Subcutaneous abdominal adipose tissue (tissue), 5 donors: ENCODE results near the gene GATM.

ENCODE experiments used
- H3K27ac ChIP-seq: one replicate; pipeline ENCODE4 v1.7.0; 2013; ENCODE audit warnings: low read depth, mild to moderate bottlenecking, inconsistent platforms, low read length, moderate library complexity
- H3K27me3 ChIP-seq, 5 donors: one replicate each; pipeline ENCODE4 v1.7.0; 2013; ENCODE audit warnings: low read length in 5 of 5, inconsistent platforms in 1 of 5; ENCODE audit not compliant: control insufficient read depth in 5 of 5, insufficient read depth in 4 of 5
- H3K36me3 ChIP-seq, 5 donors: one replicate each; pipeline ENCODE4 v1.7.0; 2013; ENCODE audit warnings: low read length in 5 of 5; ENCODE audit not compliant: control insufficient read depth in 5 of 5, insufficient read depth in 5 of 5
- H3K4me1 ChIP-seq, 5 donors: one replicate each; pipeline ENCODE4 v1.7.0; 2013; ENCODE audit warnings: low read length in 5 of 5, mild to moderate bottlenecking in 3 of 5, moderate library complexity in 1 of 5; ENCODE audit not compliant: control insufficient read depth in 5 of 5, insufficient read depth in 5 of 5
- H3K4me3 ChIP-seq, 5 donors: one replicate each; pipeline ENCODE4 v1.7.0; 2013; ENCODE audit warnings: low read length in 5 of 5, low read depth in 1 of 5
- H3K9ac ChIP-seq, 5 donors: one replicate each; pipeline ENCODE4 v1.7.0; 2013; ENCODE audit warnings: low read length in 5 of 5, mild to moderate bottlenecking in 4 of 5, moderate library complexity in 3 of 5
- H3K9me3 ChIP-seq, 5 donors: one replicate each; pipeline ENCODE4 v1.7.0; 2013; ENCODE audit warnings: low read length in 5 of 5; ENCODE audit not compliant: control insufficient read depth in 5 of 5
- donor health status: healthy.
- donor health status: healthy.
- donor health status: healthy.
- donor health status: healthy.
- donor health status: healthy.

Gene GATM

GRCh38 chr15:45362419-45362818, 15.9 kb downstream of the GATM start:
- Histone ChIP-seq H3K9ac (no peak overlapping the region), H3K4me3 (no peak overlapping the region), H3K36me3 (peaks cover 0 to 34% (median 28%) of the 10 kb centered on the region in 5 donors), H3K27me3 (no peaks in the 10 kb centered on the region), H3K9me3 (no peaks in the 10 kb centered on the region), H3K4me1 (no peaks in the 10 kb centered on the region), H3K27ac (no peak overlapping the region)

- H3K4me1 ChIP-seq = no peaks in the 10 kb centered on the region
- no peak overlapping the region for H3K4me3 ChIP-seq
- H3K36me3 ChIP-seq = peaks cover 0 to 34% (median 28%) of the 10 kb centered on the region in 5 donors
- no peaks in the 10 kb centered on the region for H3K9me3 ChIP-seq
- H3K9ac ChIP-seq = no peak overlapping the region
- H3K27ac ChIP-seq = no peak overlapping the region
- H3K27me3 ChIP-seq = no peaks in the 10 kb centered on the region
These were observed 16.5 kb downstream of the GATM start for GRCh38 chr15:45361878-45362277.

GRCh38 chr15:45355860-45356259, 22.5 kb downstream of the GATM start:
- Histone ChIP-seq H3K36me3 (peaks cover 0 to 7% (median 3%) of the 10 kb centered on the region in 5 donors), H3K9me3 (no peaks in the 10 kb centered on the region), H3K4me1 (no peaks in the 10 kb centered on the region), H3K9ac (no peak overlapping the region), H3K27ac (no peak overlapping the region), H3K4me3 (no peak overlapping the region), H3K27me3 (no peaks in the 10 kb centered on the region)

GRCh38 chr15:45354711-45355110, 23.6 kb downstream of the GATM start:
- H3K4me3 ChIP-seq = no peak overlapping the region
- no peak overlapping the region for H3K27ac ChIP-seq

GRCh38 chr15:45351227-45351626, 27.1 kb downstream of the GATM start:
- Histone ChIP-seq H3K36me3 (no peaks in the 10 kb centered on the region), H3K4me3 (no peak overlapping the region), H3K27ac (no peak overlapping the region), H3K4me1 (peaks cover 0 to 5% (median 3%) of the 10 kb centered on the region in 5 donors), H3K27me3 (peaks cover 0 to 4% (median 3%) of the 10 kb centered on the region in 5 donors), H3K9ac (no peak overlapping the region), H3K9me3 (no peaks in the 10 kb centered on the region)

More at GRCh38 chr15:45354711-45355110, 23.6 kb downstream of the GATM start:
- H3K9ac ChIP-seq = no peak overlapping the region
- H3K27me3 ChIP-seq = no peaks in the 10 kb centered on the region
- H3K4me1 ChIP-seq = no peaks in the 10 kb centered on the region
- H3K36me3 ChIP-seq = peaks cover 0 to 3% (median 2%) of the 10 kb centered on the region in 5 donors
- no peaks in the 10 kb centered on the region for H3K9me3 ChIP-seq

- H3K4me1 ChIP-seq = peaks cover 0 to 6% (median 3%) of the 10 kb centered on the region in 5 donors
- no peaks in the 10 kb centered on the region for H3K9me3 ChIP-seq
- H3K4me3 ChIP-seq = no peak overlapping the region
- H3K27ac ChIP-seq = no peak overlapping the region
- H3K9ac ChIP-seq = no peak overlapping the region
- peaks cover 0 to 4% (median 3%) of the 10 kb centered on the region in 5 donors for H3K27me3 ChIP-seq
- no peaks in the 10 kb centered on the region for H3K36me3 ChIP-seq
These were observed 28.7 kb downstream of the GATM start for GRCh38 chr15:45349623-45350022.

- no peak overlapping the region for H3K4me3 ChIP-seq
- no peaks in the 10 kb centered on the region for H3K9me3 ChIP-seq
- H3K9ac ChIP-seq = no peak overlapping the region
- H3K4me1 ChIP-seq = peaks cover 0 to 6% (median 3%) of the 10 kb centered on the region in 5 donors
- H3K27ac ChIP-seq = no peak overlapping the region
- H3K27me3 ChIP-seq = peaks cover 0 to 4% (median 3%) of the 10 kb centered on the region in 5 donors
- H3K36me3 ChIP-seq = no peaks in the 10 kb centered on the region
These were observed 30.4 kb downstream of the GATM start for GRCh38 chr15:45347989-45348388.

GRCh38 chr15:45347033-45347432, 31.3 kb downstream of the GATM start:
- no peak overlapping the region for H3K27ac ChIP-seq
- peaks cover 0 to 6% (median 3%) of the 10 kb centered on the region in 5 donors for H3K4me1 ChIP-seq
- no peak overlapping the region for H3K9ac ChIP-seq
- H3K27me3 ChIP-seq = peaks cover 0 to 4% (median 3%) of the 10 kb centered on the region in 5 donors
- no peaks in the 10 kb centered on the region for H3K9me3 ChIP-seq
- no peaks in the 10 kb centered on the region for H3K36me3 ChIP-seq
- H3K4me3 ChIP-seq = no peak overlapping the region

GRCh38 chr15:45346381-45346780, 32.0 kb downstream of the GATM start:
- Histone ChIP-seq H3K4me1 (peaks cover 0 to 6% (median 3%) of the 10 kb centered on the region in 5 donors), H3K4me3 (no peak overlapping the region), H3K9ac (no peak overlapping the region), H3K36me3 (no peaks in the 10 kb centered on the region), H3K27me3 (peaks cover 0 to 4% (median 3%) of the 10 kb centered on the region in 5 donors), H3K27ac (no peak overlapping the region), H3K9me3 (no peaks in the 10 kb centered on the region)

GRCh38 chr15:45343258-45343860, 35.0 kb downstream of the GATM start:
- Histone ChIP-seq H3K36me3 (no peaks in the 10 kb centered on the region), H3K4me3 (no peak overlapping the region), H3K9ac (no peak overlapping the region), H3K4me1 (peaks cover 0 to 6% (median 3%) of the 10 kb centered on the region in 5 donors), H3K27ac (no peak overlapping the region), H3K9me3 (no peaks in the 10 kb centered on the region), H3K27me3 (peaks cover 0 to 4% (median 0%) of the 10 kb centered on the region in 5 donors)
